HCT116 (cell line): Measurements from ENCODE around the gene NUDT16L1. TPM values are rescaled to one million over a fixed set of nuclear protein-coding genes. Genes with fewer than 3 reads are reported as not detected.

Experiments used
- ATAC-seq: fragments of 200-7000 bp; cut with Tn5 transposase; 2 replicates; pipeline ENCODE4 v1.9.1; 2020; ENCODE audit warnings: mild to moderate bottlenecking, moderate library complexity
- BruUV-seq: library from RNA; stranded (reverse); fragments of 400-500 nt; replicated peaks from 2 replicates; lab custom pipeline; 2021; lab: Mats Ljungman, UMichigan
- CTCF ChIA-PET: fragments of 300-600 bp; sonication (Branson Sonifier 250); formaldehyde crosslinking; loops from one replicate; lab custom pipeline; 2021; ENCODE audit warnings: antibody characterized with exemption; lab: Charles Lee
- POLR2A ChIA-PET: fragments of 300-600, 350-600 bp; sonication (Branson Sonifier 250); formaldehyde crosslinking; loops from one replicate; lab custom pipeline; 2021; ENCODE audit warnings: antibody characterized with exemption; lab: Charles Lee
- RAD21 ChIA-PET, 2 experiments: fragments of 300-600 bp; sonication (Branson Sonifier 250); formaldehyde crosslinking; loops; one replicate each; lab custom pipeline; 2023; ENCODE audit warnings: low total read pairs in 2 of 2; ENCODE audit not compliant: uncharacterized antibody in 2 of 2, unreplicated experiment in 2 of 2, low non-redundant PET in 1 of 2; lab: Charles Lee
- DNase-seq: peaks from one replicate; pipeline ENCODE4 v3.0.0-alpha.2; 2010; ENCODE audit warnings: low read depth, low spot score
- H2AFZ ChIP-seq: fragments of 200-600 bp; shearing (Covaris generic), sonication (generic); 2 replicates; pipeline ENCODE4 v1.6.1; 2017; ENCODE audit warnings: low read depth, mixed run types, mixed read lengths, antibody characterized with exemption, low read length; ENCODE audit not compliant: poor library complexity, severe bottlenecking
- H3K27ac ChIP-seq: 2 replicates; pipeline ENCODE4 v1.5.1; 2012; ENCODE audit warnings: low read depth, low read length
- H3K27me3 ChIP-seq: fragments of 200-600 bp; sonication (generic); 2 replicates; pipeline ENCODE4 v1.6.1; 2016; ENCODE audit warnings: mixed run types, low read length, mixed read lengths; ENCODE audit not compliant: insufficient read depth
- H3K36me3 ChIP-seq, 2 experiments: fragments of 200-500 bp in 1 of 2; fragments of 200-600 bp in 1 of 2; sonication (Bioruptor generic) in 1 of 2; sonication (generic) in 1 of 2; 2 replicates each; pipeline versions ENCODE4 v1.5.1 to v1.6.1; 2014 to 2016; ENCODE audit warnings: low read length in 2 of 2, inconsistent platforms in 1 of 2, mixed read lengths in 1 of 2, mixed run types in 1 of 2; ENCODE audit not compliant: insufficient read depth in 2 of 2, control insufficient read depth in 1 of 2
- H3K4me1 ChIP-seq, 2 experiments: fragments of 200-600 bp in 1 of 2; sonication (generic) in 1 of 2; 2 replicates each; pipeline versions ENCODE4 v1.5.1 to v1.6.1; 2012 to 2017; ENCODE audit warnings: low read length in 2 of 2, inconsistent platforms in 1 of 2, mild to moderate bottlenecking in 1 of 2, mixed read lengths in 1 of 2, mixed run types in 1 of 2, moderate library complexity in 1 of 2; ENCODE audit not compliant: insufficient read depth in 2 of 2, control insufficient read depth in 1 of 2
- H3K4me2 ChIP-seq: fragments of 200-600 bp; sonication (generic); 2 replicates; pipeline ENCODE4 v1.6.1; 2017; ENCODE audit warnings: mixed run types, low read length, mixed read lengths
- H3K4me3 ChIP-seq, 2 experiments: fragments of 200-600 bp in 1 of 2; sonication (generic) in 1 of 2; replicated peaks in 1 of 2; 2 replicates each; pipeline ENCODE4 v1.5.1; 2011 to 2016; ENCODE audit warnings: low read length in 2 of 2, control low read depth in 1 of 2, low read depth in 1 of 2, mild to moderate bottlenecking in 1 of 2, mixed read lengths in 1 of 2, mixed run types in 1 of 2
- H3K79me2 ChIP-seq: fragments of 200-600 bp; sonication (generic); 2 replicates; pipeline ENCODE4 v1.6.1; 2017; ENCODE audit warnings: mild to moderate bottlenecking, mixed run types, low read length, moderate library complexity, mixed read lengths; ENCODE audit not compliant: insufficient read depth
- H3K9ac ChIP-seq: fragments of 200-600 bp; sonication (generic); 2 replicates; pipeline ENCODE4 v1.6.1; 2016; ENCODE audit warnings: low read length, mixed read lengths
- H3K9me2 ChIP-seq: fragments of 200-600 bp; sonication (generic), shearing (Covaris generic); 2 replicates; pipeline ENCODE4 v1.6.1; 2017; ENCODE audit warnings: mixed run types, mild to moderate bottlenecking, moderate library complexity; ENCODE audit not compliant: insufficient read depth
- H3K9me3 ChIP-seq, 2 experiments: fragments of 200-500 bp in 1 of 2; fragments of 200-600 bp in 1 of 2; sonication (Bioruptor generic) in 1 of 2; sonication (generic) in 1 of 2; 2 replicates each; pipeline ENCODE4 v1.6.1; 2014 to 2017; ENCODE audit warnings: low read length in 2 of 2, mixed read lengths in 2 of 2, inconsistent platforms in 1 of 2, low read depth in 1 of 2, mild to moderate bottlenecking in 1 of 2, mixed run types in 1 of 2, moderate library complexity in 1 of 2; ENCODE audit not compliant: control insufficient read depth in 1 of 2, insufficient read depth in 1 of 2
- H4K20me1 ChIP-seq: fragments of 200-600 bp; sonication (generic), shearing (Covaris generic); 2 replicates; pipeline ENCODE4 v1.6.1; 2017; ENCODE audit warnings: mixed run types, mild to moderate bottlenecking, moderate library complexity; ENCODE audit not compliant: insufficient read depth
- EZH2phosphoT487 ChIP-seq: fragments of 200-600 bp; IDR thresholded peaks from 2 replicates; pipeline ENCODE4 v1.6.1; 2018; ENCODE audit warnings: antibody characterized with exemption, borderline replicate concordance
- JUND ChIP-seq: IDR thresholded peaks from 2 replicates; pipeline ENCODE4 v1.6.1; 2012
- POLR2A ChIP-seq: IDR thresholded peaks from 2 replicates; pipeline ENCODE4 v1.7.0; 2011; ENCODE audit warnings: borderline replicate concordance; ENCODE audit not compliant: insufficient read depth, insufficient read length; ENCODE audit errors: extremely low read depth
- RAD21 ChIP-seq: IDR thresholded peaks from 2 replicates; pipeline ENCODE4 v1.6.1; 2012; ENCODE audit warnings: low read depth, mild to moderate bottlenecking
- SRF ChIP-seq: IDR thresholded peaks from 2 replicates; pipeline ENCODE4 v1.6.1; 2012; ENCODE audit warnings: low read depth
- YY1 ChIP-seq: IDR thresholded peaks from 2 replicates; pipeline ENCODE4 v1.6.1; 2011; ENCODE audit warnings: low read length, low read depth, moderate library complexity, mild to moderate bottlenecking; ENCODE audit not compliant: insufficient replicate concordance; ENCODE audit errors: extremely low read depth
- ZFX ChIP-seq: fragments of 450-650 bp; IDR thresholded peaks from 2 replicates; pipeline ENCODE4 v1.6.1; 2017
- ZNF274 ChIP-seq: fragments of 200-500 bp; sonication (Bioruptor generic); IDR thresholded peaks from 2 replicates; pipeline ENCODE4 v1.6.1; 2014; ENCODE audit warnings: mild to moderate bottlenecking, low read depth, low read length, inconsistent platforms
- intact Hi-C: fragments of 100-400 bp; cut with micrococcal nuclease; formaldehyde crosslinking; loops from 2 replicates; pipeline ENCODE4 v1.10.0; 2022
- total RNA-seq: library from RNA; stranded (reverse); gene quantifications from one replicate; pipeline ENCODE4 v1.2.1, GENCODE V29; 2021; ENCODE audit not compliant: unreplicated experiment

The NUDT16L1 gene
- total RNA-seq, 1 experiment from 2014 or later = 23.4 TPM

DNA sequence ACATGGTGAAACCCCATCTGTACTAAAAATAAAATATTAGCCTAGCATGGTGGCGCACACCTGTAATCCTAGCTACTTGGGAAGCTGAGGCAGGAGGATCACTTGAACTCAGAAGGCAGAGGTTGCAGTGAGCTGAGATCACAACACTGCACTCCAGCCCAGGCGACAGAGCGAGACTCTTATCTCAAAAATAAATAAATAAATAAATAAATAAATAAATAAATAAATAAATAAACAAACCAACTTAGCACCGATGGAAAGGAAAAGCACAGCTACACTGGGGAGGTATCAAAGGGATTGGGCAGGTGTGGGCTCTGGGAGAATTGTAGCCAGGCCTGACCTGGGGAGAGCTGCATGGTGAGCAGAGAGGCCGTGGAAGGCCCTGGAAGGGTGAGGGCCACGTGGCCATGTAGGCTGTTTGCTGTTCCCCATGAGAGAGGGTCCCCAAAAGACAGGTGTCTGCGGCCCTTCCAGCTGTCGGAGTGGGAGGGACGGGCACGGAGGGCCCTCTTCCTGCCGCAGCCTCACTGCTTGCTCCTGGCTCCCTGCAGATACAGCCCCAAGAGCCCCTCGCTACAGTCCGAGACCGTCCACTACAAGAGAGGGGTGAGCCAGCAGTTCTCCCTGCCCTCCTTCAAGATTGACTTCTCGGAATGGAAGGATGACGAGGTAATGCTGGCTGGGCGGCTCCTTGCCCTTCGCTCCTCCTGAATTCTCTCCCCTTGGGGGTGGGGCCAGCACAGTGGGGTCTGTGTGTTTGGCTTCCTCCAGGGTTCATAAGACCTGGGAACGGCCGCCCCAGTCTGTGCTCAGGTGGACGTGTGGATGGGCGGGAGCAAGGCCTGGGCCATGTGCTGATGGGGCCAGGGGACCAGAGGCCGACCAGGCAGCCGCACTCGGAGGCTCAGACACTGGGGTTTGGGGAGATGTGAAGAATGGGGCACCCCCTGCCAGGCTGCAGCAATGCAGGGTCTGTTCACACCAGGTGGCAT is 36.4 kb upstream of the NUDT16L1 start:
- DNase-seq (no peak), ATAC-seq (no peak)
- no peak overlapping the region for H2AFZ ChIP-seq
- H3K9ac ChIP-seq = no peak overlapping the region
- H4K20me1 ChIP-seq = no peaks in the 10 kb centered on the region
- ChIA-PET CTCF (no interaction called here), RAD21 (no interaction called here), POLR2A (no interaction called here)
- no peaks in the 10 kb centered on the region for H3K79me2 ChIP-seq
- intact Hi-C loops = loop anchor here (10.0 kb wide), 1 partner anchor 142 kb away; no protein-coding TSS in a partner anchor
- H3K36me3 ChIP-seq = peaks cover 0 to 15% of the 10 kb centered on the region in 2 experiments; a peak in 2 of 4 replicates
- H3K4me3 ChIP-seq = no peak overlapping the region
- H3K9me3 ChIP-seq = no peaks in the 10 kb centered on the region
- H3K4me1 ChIP-seq = no peaks in the 10 kb centered on the region
- no peak overlapping the region for H3K27ac ChIP-seq
- no peak for TF ChIP-seq POLR2A
- TF ChIP-seq ZFX = no peak
- TF ChIP-seq EZH2phosphoT487 = no peak
- no peak for TF ChIP-seq JUND
- TF ChIP-seq ZNF274 = no peak
- no peak for TF ChIP-seq YY1
- no peak for TF ChIP-seq RAD21
- no peak for TF ChIP-seq SRF
- H3K9me2 ChIP-seq = no peaks in the 10 kb centered on the region
- H3K27me3 ChIP-seq = no peaks in the 10 kb centered on the region
- BruUV-seq = no TSS peak
- no peak overlapping the region for H3K4me2 ChIP-seq
